GOT3 (cell line): ENCODE results near the gene CBARP.

Source experiments
- DNase-seq: peaks from one replicate; lab custom pipeline; 2025; ENCODE audit warnings: mixed read lengths; lab: John Stamatoyannopoulos, UW

Gene CBARP

GRCh38 chr19:1237754-1238368 is at the start of gene CBARP:
TSS of gene CBARP (minus strand) at chr19:1238005. CDS start at chr19:1236100, 1,905 bp downstream.
- no peak for DNase-seq

- no peak for DNase-seq
These were observed 48.9 kb upstream of the CBARP start for GRCh38 chr19:1286487-1287353.

- no peak for DNase-seq
These were observed 48.0 kb upstream of the CBARP start, which contains the start of gene EFNA2 for GRCh38 chr19:1285737-1286360. TSS of gene EFNA2 (plus strand) at chr19:1285873. CDS start at chr19:1286169, 296 bp downstream.

- no peak for DNase-seq
These were observed 47.4 kb upstream of the CBARP start for GRCh38 chr19:1284979-1285736.

- DNase-seq = no peak
These were observed 46.6 kb upstream of the CBARP start for GRCh38 chr19:1284293-1284978.

GRCh38 chr19:1283917-1284292 is 46.1 kb upstream of the CBARP start:
- DNase-seq = no peak

GRCh38 chr19:1283207-1283916 is 45.6 kb upstream of the CBARP start:
- no peak for DNase-seq

GRCh38 chr19:1282588-1283206 is 44.9 kb upstream of the CBARP start:
- DNase-seq = no peak

GRCh38 chr19:1281569-1282287 is 43.9 kb upstream of the CBARP start:
- no peak for DNase-seq

- no peak for DNase-seq
These were observed 43.1 kb upstream of the CBARP start for GRCh38 chr19:1280636-1281568.

- DNase-seq = peak; percentile 21
These were observed 42.1 kb upstream of the CBARP start for GRCh38 chr19:1279782-1280341.

- DNase-seq = no peak
These were observed 41.2 kb upstream of the CBARP start for GRCh38 chr19:1278713-1279660.

- DNase-seq = no peak
These were observed 40.3 kb upstream of the CBARP start for GRCh38 chr19:1278074-1278473.

- no peak for DNase-seq
These were observed 39.3 kb upstream of the CBARP start for GRCh38 chr19:1277061-1277460.

GRCh38 chr19:1276628-1277022 is 38.8 kb upstream of the CBARP start:
- DNase-seq = no peak

- no peak for DNase-seq
These were observed 38.3 kb upstream of the CBARP start for GRCh38 chr19:1275976-1276627.
